Measurements from ENCODE around the gene SDK1.

Gene SDK1

GRCh38 chr7:3300651-3301448, at the start of gene SDK1:
Gene SDK1 (plus strand): TSS chr7:3301252. CDS start chr7:3301587, 335 bp downstream.
- peak; percentile 88 for DNase-seq

- DNase-seq = no peak
These were observed 46.3 kb upstream of the SDK1 start for GRCh38 chr7:3254718-3255117.

GRCh38 chr7:3259711-3260400, 41.2 kb upstream of the SDK1 start:
- DNase-seq = no peak

- no peak for DNase-seq
These were observed 40.7 kb upstream of the SDK1 start for GRCh38 chr7:3260401-3260715.

GRCh38 chr7:3264693-3265339, 36.2 kb upstream of the SDK1 start:
- no peak for DNase-seq

GRCh38 chr7:3265388-3265787, 35.7 kb upstream of the SDK1 start:
- DNase-seq = no peak

- no peak for DNase-seq
These were observed 34.8 kb upstream of the SDK1 start for GRCh38 chr7:3266240-3266639.

GRCh38 chr7:3267966-3268690, 32.9 kb upstream of the SDK1 start:
- DNase-seq = no peak

GRCh38 chr7:3270362-3270761, 30.7 kb upstream of the SDK1 start:
- DNase-seq = no peak

- DNase-seq = no peak
These were observed 29.8 kb upstream of the SDK1 start for GRCh38 chr7:3271298-3271697.

GRCh38 chr7:3272691-3273141, 28.3 kb upstream of the SDK1 start:
- DNase-seq = no peak

GRCh38 chr7:3274131-3274530, 26.9 kb upstream of the SDK1 start:
- DNase-seq = no peak

GRCh38 chr7:3277604-3278572, 23.2 kb upstream of the SDK1 start:
- no peak for DNase-seq

GRCh38 chr7:3279147-3279818, 21.8 kb upstream of the SDK1 start:
- no peak for DNase-seq

GRCh38 chr7:3280445-3280844, 20.6 kb upstream of the SDK1 start:
- DNase-seq = no peak

- DNase-seq = no peak
These were observed 20.0 kb upstream of the SDK1 start for GRCh38 chr7:3280946-3281656.

GRCh38 chr7:3282457-3282856, 18.6 kb upstream of the SDK1 start:
- no peak for DNase-seq

- DNase-seq = no peak
These were observed 17.8 kb upstream of the SDK1 start for GRCh38 chr7:3283130-3283704.

- no peak for DNase-seq
These were observed 15.4 kb upstream of the SDK1 start for GRCh38 chr7:3285652-3286051.

- no peak for DNase-seq
These were observed 11.1 kb upstream of the SDK1 start for GRCh38 chr7:3289996-3290395.
